Measurements from ENCODE around the gene RNGTT.

The RNGTT gene

GRCh38 chr6:88730611-88731011, 232.8 kb downstream of the RNGTT start:
- no peaks in the 10 kb centered on the region for H3K9me3 ChIP-seq (ENCODE audit: control insufficient read depth, insufficient read depth, low read depth, low read length)
- peaks cover 10% of the 10 kb centered on the region for H3K4me1 ChIP-seq (ENCODE audit: control insufficient read depth, insufficient read depth, low read length)
- H3K36me3 ChIP-seq (ENCODE audit: control insufficient read depth in 2 of 2, insufficient read depth in 1 of 2, low read length in 2 of 2), result no peaks in the 10 kb centered on the region
- CTCF ChIA-PET, result interaction anchor here (2.1 kb wide), 1 partner anchor 140 kb away, joined by 5 read pairs; no protein-coding TSS in a partner anchor
- POLR2A ChIA-PET, result interaction anchor here (0.6 kb wide), 1 partner anchor 1745 kb away, joined by 4 read pairs; no protein-coding TSS in a partner anchor
- TF ChIP-seq OVOL3 (tag by site-specific recombination; IDR thresholded peaks at IDR 0.05) (0 out of 2 replicates have a peak, but pooled peaks have one; percentile 24), ZNF174 (tag by site-specific recombination; IDR thresholded peaks at IDR 0.05) (no peak), ZNF350 (tag by site-specific recombination; IDR thresholded peaks at IDR 0.05) (no peak), ZNF449 (tag by site-specific recombination; IDR thresholded peaks at IDR 0.05) (no peak), FEZF1 (tag by site-specific recombination; IDR thresholded peaks at IDR 0.05) (0 out of 2 replicates have a peak, but pooled peaks have one; percentile 47), BCL6B (tag by site-specific recombination; IDR thresholded peaks at IDR 0.05) (0 out of 2 replicates have a peak, but pooled peaks have one; percentile 53), ZFP69B (tag by site-specific recombination; IDR thresholded peaks at IDR 0.05) (no peak), ZNF184 (tag by site-specific recombination; IDR thresholded peaks at IDR 0.05) (no peak), SP7 (tag by site-specific recombination; IDR thresholded peaks at IDR 0.05) (peak; percentile 35; the same call in 1 of the 2 replicates), ZNF488 (tag by site-specific recombination; IDR thresholded peaks at IDR 0.05) (no peak), ZNF138 (tag by site-specific recombination; IDR thresholded peaks at IDR 0.05; ENCODE audit: borderline replicate concordance) (no peak), ZFP3 (tag by site-specific recombination; IDR thresholded peaks at IDR 0.05; ENCODE audit: low read depth) (no peak), ZNF785 (tag by site-specific recombination; IDR thresholded peaks at IDR 0.05) (no peak), HIC1 (tag by site-specific recombination; IDR thresholded peaks at IDR 0.05) (peak; percentile 44; the same call in 1 of the 2 replicates), MYNN (tag by site-specific recombination; IDR thresholded peaks at IDR 0.05; ENCODE audit: borderline replicate concordance) (no peak), ZFP37 (tag by site-specific recombination; IDR thresholded peaks at IDR 0.05) (no peak), PBX3 (CRISPR knock-in tag; IDR thresholded peaks at IDR 0.05) (no peak), ZNF292 (tag by site-specific recombination; IDR thresholded peaks at IDR 0.05; ENCODE audit: borderline replicate concordance, low read depth) (no peak), ZFHX2 (tag by site-specific recombination; conservative IDR thresholded peaks at IDR 0.05) (0 out of 2 replicates have a peak, but pooled peaks have one; percentile 11), ZNF645 (tag by site-specific recombination; IDR thresholded peaks at IDR 0.05) (no peak), ZNF426 (tag by site-specific recombination; IDR thresholded peaks at IDR 0.05) (no peak), PRDM6 (tag by site-specific recombination; IDR thresholded peaks at IDR 0.05) (peak; percentile 58; the same call in 1 of the 2 replicates), ZNF280C (tag by site-specific recombination; IDR thresholded peaks at IDR 0.05) (no peak)
- H3K4me3 ChIP-seq (ENCODE audit: low read depth, low read length), result no peak overlapping the region
- no peak overlapping the region for H3K27ac ChIP-seq (ENCODE audit: extremely low read depth, low read depth, low read length)

All from HEK293 (cell line).